K562 (cell line): Measurements from ENCODE around the gene HMX2. TPM values are rescaled to one million over a fixed set of nuclear protein-coding genes. Genes with fewer than 3 reads are reported as not detected.
A peak's percentile ranks its signal among the peaks of the same experiment; 100 is the strongest.

Experiments used
- E2F6 ChIP-seq, 2 experiments: IDR thresholded peaks; 2 replicates each; pipeline ENCODE4 v1.6.1; 2011; ENCODE audit warnings: borderline replicate concordance in 1 of 2, control low read depth in 1 of 2, low read depth in 1 of 2, low read length in 1 of 2, mild to moderate bottlenecking in 1 of 2, mixed read lengths in 1 of 2, moderate library complexity in 1 of 2; ENCODE audit not compliant: insufficient read depth in 1 of 2, insufficient read length in 1 of 2, poor library complexity in 1 of 2, severe bottlenecking in 1 of 2; ENCODE audit errors: extremely low read depth in 1 of 2
- HEY1 ChIP-seq: fragments of 250-450 bp; sonication (Bioruptor Pico); IDR thresholded peaks from 2 replicates; pipeline ENCODE4 v1.5.0; 2020; ENCODE audit warnings: mild to moderate bottlenecking, moderate library complexity, borderline replicate concordance
- HLTF ChIP-seq: fragments of 450-650 bp; IDR thresholded peaks from 2 replicates; pipeline ENCODE4 v1.6.1; 2016
- LCOR ChIP-seq: sonication (generic); formaldehyde crosslinking; IDR thresholded peaks from 2 replicates; pipeline ENCODE4 v1.8.0; 2022; ENCODE audit warnings: mild to moderate bottlenecking, missing genetic modification reagents
- MGA ChIP-seq: fragments of 450-650 bp; IDR thresholded peaks from 2 replicates; pipeline ENCODE4 v1.6.1; 2016; ENCODE audit warnings: mild to moderate bottlenecking, moderate library complexity
- ZNF175 ChIP-seq: fragments of 200-800 bp; sonication (Bioruptor generic); IDR thresholded peaks from 2 replicates; pipeline ENCODE4 v1.6.1; 2016; ENCODE audit warnings: low read depth, mild to moderate bottlenecking, missing genetic modification characterization, missing compliant biosample characterization
- polyA plus RNA-seq, 8 experiments: library from polyadenylated mRNA; depleted of rRNA in 4 of 8; stranded (reverse) in 5 of 8; unstranded in 3 of 8; fragments of >200 nt; fragmentation: Nextera tagmentation in 2 of 8; fragmentation: Illumina TruSeq in 1 of 8; extraction: Ambion mirVana in 2 of 8; extraction: Trizol in 1 of 8; gene quantifications; 2 replicates each; pipeline versions ENCODE4 v1.2.1 to v1.2.3, GENCODE V29; 2011 to 2014; ENCODE audit warnings: inconsistent platforms in 1 of 8, missing spikeins in 1 of 8
- total RNA-seq, 7 experiments: library from RNA; depleted of rRNA in 6 of 7; stranded (reverse); fragments of >200 nt in 6 of 7; fragmentation: Illumina TruSeq in 2 of 7; extraction: Trizol in 2 of 7; gene quantifications; 2 replicates each; pipeline versions ENCODE4 v1.2.1 to v1.2.3, GENCODE V29; 2011 to 2021; ENCODE audit warnings: low replicate concordance in 1 of 7

Gene HMX2
- total and polyA plus RNA-seq, 9 of the 15 experiments (the other 6 are each of a cell fraction or from before 2014, with no cell fraction given) = 0.07 to 0.58 (median 0.09) TPM; not detected in 2

GRCh38 chr10:123153486-123154091, 5.7 kb downstream of the HMX2 start (continued):
- TF ChIP-seq MGA (peak; percentile 94), ZNF175 (CRISPR knock-in tag) (0 out of 2 replicates have a peak, but pooled peaks have one; percentile 46), HEY1 (no peak), E2F6 (IDR thresholded peaks at IDR 0.05; ENCODE audit: borderline replicate concordance in 1 of 2, extremely low read depth in 1 of 2, insufficient read depth in 1 of 2, insufficient read length in 1 of 2, low read depth in 1 of 2, low read length in 1 of 2, poor library complexity in 1 of 2, severe bottlenecking in 1 of 2) (peak; percentile 98 to 99), HLTF (no peak), LCOR (CRISPR knock-in tag) (0 out of 2 replicates have a peak, but pooled peaks have one; percentile 12)
